NCI-H748 (cell line): Measurements from ENCODE around the gene RNF223.
"Not testable (repeated sequence)": the region's sequence is repeated elsewhere in the genome, so short reads cannot be mapped to it uniquely, and the experiment has no call there.

Experiments used
- DNase-seq: peaks from one replicate; lab custom pipeline; 2025; ENCODE audit not compliant: unreplicated experiment; lab: John Stamatoyannopoulos, UW

The RNF223 gene

GRCh38 chr1:1031659-1032235 is 42.4 kb downstream of the RNF223 start:
- no peak for DNase-seq

- not testable (repeated sequence) for DNase-seq
These were observed 43.0 kb downstream of the RNF223 start for GRCh38 chr1:1030867-1031658.

- DNase-seq, result no peak
These were observed 46.3 kb downstream of the RNF223 start for GRCh38 chr1:1027791-1028190.

GRCh38 chr1:1026599-1027413 is 47.3 kb downstream of the RNF223 start:
- no peak for DNase-seq

- no peak for DNase-seq
These were observed 48.4 kb downstream of the RNF223 start for GRCh38 chr1:1025730-1026129.

GRCh38 chr1:1024771-1025699 is 49.1 kb downstream of the RNF223 start:
- no peak for DNase-seq

- DNase-seq, result no peak
These were observed 49.8 kb downstream of the RNF223 start for GRCh38 chr1:1024149-1024770.

GRCh38 chr1:1023700-1024099 is 50.4 kb downstream of the RNF223 start:
- no peak for DNase-seq

- DNase-seq, result peak; percentile 13
These were observed 51.6 kb downstream of the RNF223 start for GRCh38 chr1:1022302-1023009.

GRCh38 chr1:1021920-1022259 is 52.2 kb downstream of the RNF223 start:
- DNase-seq, result no peak

GRCh38 chr1:1021010-1021919 is 52.8 kb downstream of the RNF223 start:
- peak; percentile 66 for DNase-seq
